ENCODE measurements around the gene ADAMTS9. TPM values are rescaled to one million over a fixed set of nuclear protein-coding genes. Genes with fewer than 3 reads are reported as not detected.

ADAMTS9 gene
- total and polyA plus RNA-seq, 10 of the 15 experiments (the other 5 are each of a cell fraction or from before 2014, with no cell fraction given): 0.08 TPM; not detected in 9

DNA sequence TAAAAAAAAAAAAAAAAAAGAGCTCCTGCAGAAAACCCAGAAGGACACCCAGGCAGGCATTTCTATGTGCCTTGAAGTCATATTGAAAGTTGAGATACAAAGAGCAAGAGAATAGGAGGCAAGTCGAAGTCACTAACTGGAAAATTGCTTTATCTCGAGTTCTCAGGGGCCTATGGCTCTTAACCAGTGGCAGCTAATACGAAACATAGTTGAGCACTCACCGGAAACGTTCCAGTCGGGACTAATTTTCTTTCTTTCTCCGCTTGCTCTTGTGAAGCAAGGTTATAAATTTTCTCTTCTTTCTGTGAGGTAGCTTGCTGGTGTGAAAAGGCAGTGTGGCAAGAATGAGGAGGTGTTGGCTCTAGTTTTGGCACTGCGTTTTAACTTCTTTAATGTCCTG is 181.5 kb downstream of the ADAMTS9 start:
- SMC1A ChIA-PET (ENCODE audit: uncharacterized antibody, unreplicated experiment): interaction anchor here (0.7 to 1.9 kb wide), 5 partner anchors 14 to 27 kb away, joined by 3 to 10 read pairs (median 4); no protein-coding TSS in a partner anchor
- ATAC-seq (no peak), FAIRE-seq (no peak), DNase-seq (ENCODE audit: low read depth, low spot score) (no peak)
- Histone ChIP-seq H3K4me1 (ENCODE audit: control insufficient read depth, insufficient read depth, low read length) (no peaks in the 10 kb centered on the region), H3K27me3 (replicated peaks in 1 of 2; ENCODE audit: control insufficient read depth in 2 of 2, insufficient read depth in 2 of 2, low read length in 1 of 2) (no peaks in the 10 kb centered on the region), H3K4me2 (ENCODE audit: control insufficient read depth, insufficient read depth) (no peak overlapping the region), H3K79me2 (ENCODE audit: control insufficient read depth, insufficient read depth, low read length) (no peaks in the 10 kb centered on the region), H3K9me3 (replicated peaks; ENCODE audit: control insufficient read depth, insufficient read depth, low read length) (no peaks in the 10 kb centered on the region), H3K36me3 (ENCODE audit: control insufficient read depth in 2 of 2, insufficient read depth in 2 of 2, low read length in 1 of 2) (no peaks in the 10 kb centered on the region), H3K4me3 (no peak overlapping the region), H3K9ac (ENCODE audit: control insufficient read depth, insufficient read depth, low read length) (no peak overlapping the region), H4K20me1 (ENCODE audit: control insufficient read depth, insufficient read depth) (no peaks in the 10 kb centered on the region), H2AFZ (ENCODE audit: control insufficient read depth, low read depth, low read length) (no peak overlapping the region), H3K27ac (ENCODE audit: control insufficient read depth, insufficient read depth) (no peak overlapping the region)
- RAD21 ChIA-PET (ENCODE audit: unreplicated experiment): interaction anchor here (0.8 kb wide), 1 partner anchor 56 kb away, joined by 3 read pairs; no protein-coding TSS in a partner anchor
- 42% methylated on average over 8 of the region's 8 CpGs for WGBS (ENCODE audit: insufficient coverage, insufficient replicate concordance, low lambda C conversion rate, missing lambda C conversion rate)
- no TSS peak for BruUV-seq (replicated peaks)
- in situ Hi-C loops (cut with MboI): no loop called here
- POLR2A ChIA-PET: no interaction called here
- no peak for TF ChIP-seq SRF (IDR thresholded peaks at IDR 0.05; ENCODE audit: low read depth in 2 of 2, low read length in 2 of 2)
- TF ChIP-seq TBL1XR1 (IDR thresholded peaks at IDR 0.05; ENCODE audit: low read depth, low read length): no peak
- TF ChIP-seq RBBP5 (conservative IDR thresholded peaks at IDR 0.05): no peak
- TF ChIP-seq, protein P1, sequence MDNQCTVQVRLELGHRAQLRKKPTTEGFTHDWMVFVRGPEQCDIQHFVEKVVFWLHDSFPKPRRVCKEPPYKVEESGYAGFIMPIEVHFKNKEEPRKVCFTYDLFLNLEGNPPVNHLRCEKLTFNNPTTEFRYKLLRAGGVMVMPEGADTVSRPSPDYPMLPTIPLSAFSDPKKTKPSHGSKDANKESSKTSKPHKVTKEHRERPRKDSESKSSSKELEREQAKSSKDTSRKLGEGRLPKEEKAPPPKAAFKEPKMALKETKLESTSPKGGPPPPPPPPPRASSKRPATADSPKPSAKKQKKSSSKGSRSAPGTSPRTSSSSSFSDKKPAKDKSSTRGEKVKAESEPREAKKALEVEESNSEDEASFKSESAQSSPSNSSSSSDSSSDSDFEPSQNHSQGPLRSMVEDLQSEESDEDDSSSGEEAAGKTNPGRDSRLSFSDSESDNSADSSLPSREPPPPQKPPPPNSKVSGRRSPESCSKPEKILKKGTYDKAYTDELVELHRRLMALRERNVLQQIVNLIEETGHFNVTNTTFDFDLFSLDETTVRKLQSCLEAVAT (IDR thresholded peaks at IDR 0.05): no peak
- TF ChIP-seq CBFB (IDR thresholded peaks at IDR 0.05; ENCODE audit: low read depth): no peak
- TF ChIP-seq, protein P2, sequence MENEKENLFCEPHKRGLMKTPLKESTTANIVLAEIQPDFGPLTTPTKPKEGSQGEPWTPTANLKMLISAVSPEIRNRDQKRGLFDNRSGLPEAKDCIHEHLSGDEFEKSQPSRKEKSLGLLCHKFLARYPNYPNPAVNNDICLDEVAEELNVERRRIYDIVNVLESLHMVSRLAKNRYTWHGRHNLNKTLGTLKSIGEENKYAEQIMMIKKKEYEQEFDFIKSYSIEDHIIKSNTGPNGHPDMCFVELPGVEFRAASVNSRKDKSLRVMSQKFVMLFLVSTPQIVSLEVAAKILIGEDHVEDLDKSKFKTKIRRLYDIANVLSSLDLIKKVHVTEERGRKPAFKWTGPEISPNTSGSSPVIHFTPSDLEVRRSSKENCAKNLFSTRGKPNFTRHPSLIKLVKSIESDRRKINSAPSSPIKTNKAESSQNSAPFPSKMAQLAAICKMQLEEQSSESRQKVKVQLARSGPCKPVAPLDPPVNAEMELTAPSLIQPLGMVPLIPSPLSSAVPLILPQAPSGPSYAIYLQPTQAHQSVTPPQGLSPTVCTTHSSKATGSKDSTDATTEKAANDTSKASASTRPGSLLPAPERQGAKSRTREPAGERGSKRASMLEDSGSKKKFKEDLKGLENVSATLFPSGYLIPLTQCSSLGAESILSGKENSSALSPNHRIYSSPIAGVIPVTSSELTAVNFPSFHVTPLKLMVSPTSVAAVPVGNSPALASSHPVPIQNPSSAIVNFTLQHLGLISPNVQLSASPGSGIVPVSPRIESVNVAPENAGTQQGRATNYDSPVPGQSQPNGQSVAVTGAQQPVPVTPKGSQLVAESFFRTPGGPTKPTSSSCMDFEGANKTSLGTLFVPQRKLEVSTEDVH (IDR thresholded peaks at IDR 0.05; ENCODE audit: low read depth, partially characterized antibody): no peak
- no peak for TF ChIP-seq TCF3 (IDR thresholded peaks at IDR 0.05; ENCODE audit: borderline replicate concordance, insufficient read depth, low read depth, low read length)
- TF ChIP-seq, protein P3, sequence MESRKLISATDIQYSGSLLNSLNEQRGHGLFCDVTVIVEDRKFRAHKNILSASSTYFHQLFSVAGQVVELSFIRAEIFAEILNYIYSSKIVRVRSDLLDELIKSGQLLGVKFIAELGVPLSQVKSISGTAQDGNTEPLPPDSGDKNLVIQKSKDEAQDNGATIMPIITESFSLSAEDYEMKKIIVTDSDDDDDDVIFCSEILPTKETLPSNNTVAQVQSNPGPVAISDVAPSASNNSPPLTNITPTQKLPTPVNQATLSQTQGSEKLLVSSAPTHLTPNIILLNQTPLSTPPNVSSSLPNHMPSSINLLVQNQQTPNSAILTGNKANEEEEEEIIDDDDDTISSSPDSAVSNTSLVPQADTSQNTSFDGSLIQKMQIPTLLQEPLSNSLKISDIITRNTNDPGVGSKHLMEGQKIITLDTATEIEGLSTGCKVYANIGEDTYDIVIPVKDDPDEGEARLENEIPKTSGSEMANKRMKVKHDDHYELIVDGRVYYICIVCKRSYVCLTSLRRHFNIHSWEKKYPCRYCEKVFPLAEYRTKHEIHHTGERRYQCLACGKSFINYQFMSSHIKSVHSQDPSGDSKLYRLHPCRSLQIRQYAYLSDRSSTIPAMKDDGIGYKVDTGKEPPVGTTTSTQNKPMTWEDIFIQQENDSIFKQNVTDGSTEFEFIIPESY (IDR thresholded peaks at IDR 0.05): no peak
- TF ChIP-seq, protein P4, sequence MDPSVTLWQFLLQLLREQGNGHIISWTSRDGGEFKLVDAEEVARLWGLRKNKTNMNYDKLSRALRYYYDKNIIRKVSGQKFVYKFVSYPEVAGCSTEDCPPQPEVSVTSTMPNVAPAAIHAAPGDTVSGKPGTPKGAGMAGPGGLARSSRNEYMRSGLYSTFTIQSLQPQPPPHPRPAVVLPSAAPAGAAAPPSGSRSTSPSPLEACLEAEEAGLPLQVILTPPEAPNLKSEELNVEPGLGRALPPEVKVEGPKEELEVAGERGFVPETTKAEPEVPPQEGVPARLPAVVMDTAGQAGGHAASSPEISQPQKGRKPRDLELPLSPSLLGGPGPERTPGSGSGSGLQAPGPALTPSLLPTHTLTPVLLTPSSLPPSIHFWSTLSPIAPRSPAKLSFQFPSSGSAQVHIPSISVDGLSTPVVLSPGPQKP (IDR thresholded peaks at IDR 0.05; ENCODE audit: low read depth, low read length): no peak
- TF ChIP-seq SMC3 (IDR thresholded peaks at IDR 0.05; ENCODE audit: borderline replicate concordance, low read length): no peak
- no peak for TF ChIP-seq RAD51 (IDR thresholded peaks at IDR 0.05)
- TF ChIP-seq JUNB (IDR thresholded peaks at IDR 0.05): no peak
- TF ChIP-seq, protein P5, sequence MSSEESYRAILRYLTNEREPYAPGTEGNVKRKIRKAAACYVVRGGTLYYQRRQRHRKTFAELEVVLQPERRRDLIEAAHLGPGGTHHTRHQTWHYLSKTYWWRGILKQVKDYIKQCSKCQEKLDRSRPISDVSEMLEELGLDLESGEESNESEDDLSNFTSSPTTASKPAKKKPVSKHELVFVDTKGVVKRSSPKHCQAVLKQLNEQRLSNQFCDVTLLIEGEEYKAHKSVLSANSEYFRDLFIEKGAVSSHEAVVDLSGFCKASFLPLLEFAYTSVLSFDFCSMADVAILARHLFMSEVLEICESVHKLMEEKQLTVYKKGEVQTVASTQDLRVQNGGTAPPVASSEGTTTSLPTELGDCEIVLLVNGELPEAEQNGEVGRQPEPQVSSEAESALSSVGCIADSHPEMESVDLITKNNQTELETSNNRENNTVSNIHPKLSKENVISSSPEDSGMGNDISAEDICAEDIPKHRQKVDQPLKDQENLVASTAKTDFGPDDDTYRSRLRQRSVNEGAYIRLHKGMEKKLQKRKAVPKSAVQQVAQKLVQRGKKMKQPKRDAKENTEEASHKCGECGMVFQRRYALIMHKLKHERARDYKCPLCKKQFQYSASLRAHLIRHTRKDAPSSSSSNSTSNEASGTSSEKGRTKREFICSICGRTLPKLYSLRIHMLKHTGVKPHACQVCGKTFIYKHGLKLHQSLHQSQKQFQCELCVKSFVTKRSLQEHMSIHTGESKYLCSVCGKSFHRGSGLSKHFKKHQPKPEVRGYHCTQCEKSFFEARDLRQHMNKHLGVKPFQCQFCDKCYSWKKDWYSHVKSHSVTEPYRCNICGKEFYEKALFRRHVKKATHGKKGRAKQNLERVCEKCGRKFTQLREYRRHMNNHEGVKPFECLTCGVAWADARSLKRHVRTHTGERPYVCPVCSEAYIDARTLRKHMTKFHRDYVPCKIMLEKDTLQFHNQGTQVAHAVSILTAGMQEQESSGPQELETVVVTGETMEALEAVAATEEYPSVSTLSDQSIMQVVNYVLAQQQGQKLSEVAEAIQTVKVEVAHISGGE (CRISPR knock-in tag; IDR thresholded peaks at IDR 0.05): no peak
- intact Hi-C loops (cut with micrococcal nuclease; ENCODE audit: unreplicated experiment): no loop called here
- CTCF ChIA-PET: interaction anchor here (0.6 to 1.0 kb wide), 3 partner anchors 476 to 555 kb away, joined by 3 to 4 read pairs (median 3); no protein-coding TSS in a partner anchor
